Fibroblast of lung (primary cell): ENCODE results near the gene KLF17.

Source experiments
- CTCF ChIP-seq, 2 donors: IDR thresholded peaks in 1 of 2; conservative IDR thresholded peaks in 1 of 2; 1 replicate in 1 of 2; 2 replicates in 1 of 2; pipeline ENCODE4 v1.5.1; 2011 to 2012; ENCODE audit warnings: low read length in 2 of 2, control low read depth in 1 of 2, inconsistent platforms in 1 of 2, low read depth in 1 of 2, mild to moderate bottlenecking in 1 of 2
- EZH2 ChIP-seq: IDR thresholded peaks from 2 replicates; pipeline ENCODE4 v1.5.1; 2012; ENCODE audit warnings: low read length, control low read depth, mild to moderate bottlenecking; ENCODE audit errors: missing control alignments

- TF ChIP-seq CTCF (conservative IDR thresholded peaks at IDR 0.05 in 1 of 2, IDR thresholded peaks at IDR 0.05 in 1 of 2; ENCODE audit: low read depth in 1 of 2, low read length in 2 of 2), result no peak
- no peak for TF ChIP-seq EZH2
Measured at GRCh38 chr1:44079566-44079965, 39.1 kb upstream of the KLF17 start.
